ENCODE measurements around the gene HEPACAM.

GRCh38 chr11:124890683-124891372 is 45.0 kb downstream of the HEPACAM start:
- TF ChIP-seq EZH2 (IDR thresholded peaks at IDR 0.05; ENCODE audit: borderline replicate concordance, low read depth, low read length, poor library complexity, severe bottlenecking), result no peak
- TF ChIP-seq, protein P1, sequence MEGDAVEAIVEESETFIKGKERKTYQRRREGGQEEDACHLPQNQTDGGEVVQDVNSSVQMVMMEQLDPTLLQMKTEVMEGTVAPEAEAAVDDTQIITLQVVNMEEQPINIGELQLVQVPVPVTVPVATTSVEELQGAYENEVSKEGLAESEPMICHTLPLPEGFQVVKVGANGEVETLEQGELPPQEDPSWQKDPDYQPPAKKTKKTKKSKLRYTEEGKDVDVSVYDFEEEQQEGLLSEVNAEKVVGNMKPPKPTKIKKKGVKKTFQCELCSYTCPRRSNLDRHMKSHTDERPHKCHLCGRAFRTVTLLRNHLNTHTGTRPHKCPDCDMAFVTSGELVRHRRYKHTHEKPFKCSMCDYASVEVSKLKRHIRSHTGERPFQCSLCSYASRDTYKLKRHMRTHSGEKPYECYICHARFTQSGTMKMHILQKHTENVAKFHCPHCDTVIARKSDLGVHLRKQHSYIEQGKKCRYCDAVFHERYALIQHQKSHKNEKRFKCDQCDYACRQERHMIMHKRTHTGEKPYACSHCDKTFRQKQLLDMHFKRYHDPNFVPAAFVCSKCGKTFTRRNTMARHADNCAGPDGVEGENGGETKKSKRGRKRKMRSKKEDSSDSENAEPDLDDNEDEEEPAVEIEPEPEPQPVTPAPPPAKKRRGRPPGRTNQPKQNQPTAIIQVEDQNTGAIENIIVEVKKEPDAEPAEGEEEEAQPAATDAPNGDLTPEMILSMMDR (conservative IDR thresholded peaks at IDR 0.05; ENCODE audit: low read depth, low read length), result no peak
